Panc1 (cell line): Measurements from ENCODE around the gene MLLT10. TPM values are rescaled to one million over a fixed set of nuclear protein-coding genes. Genes with fewer than 3 reads are reported as not detected.

Experiments used
- ATAC-seq: fragments of 200-7000 bp; cut with Tn5 transposase; 2 replicates; pipeline ENCODE4 v1.9.1; 2020; ENCODE audit warnings: mild to moderate bottlenecking, moderate library complexity
- BruUV-seq: library from RNA; stranded (reverse); fragments of 400-500 nt; replicated peaks from 2 replicates; lab custom pipeline; 2021; lab: Mats Ljungman, UMichigan
- CTCF ChIA-PET: fragments of 300-600 bp; sonication (Branson Sonifier 250); formaldehyde crosslinking; loops from one replicate; lab custom pipeline; 2022; ENCODE audit warnings: antibody characterized with exemption; lab: Charles Lee
- POLR2A ChIA-PET: fragments of 300-600 bp; sonication (Branson Sonifier 250); formaldehyde crosslinking; loops from one replicate; lab custom pipeline; 2022; ENCODE audit warnings: antibody characterized with exemption; lab: Charles Lee
- DNase-seq: peaks from one replicate; pipeline ENCODE4 v3.0.0-alpha.2; 2010; ENCODE audit warnings: low read depth, low spot score
- H3K27ac ChIP-seq: 2 replicates; pipeline ENCODE4 v1.5.1; 2011; ENCODE audit warnings: mild to moderate bottlenecking, low read length, inconsistent platforms
- H3K27me3 ChIP-seq: fragments of 200-500 bp; sonication (Bioruptor generic); 2 replicates; pipeline ENCODE4 v1.6.0; 2014; ENCODE audit warnings: low read length, inconsistent platforms; ENCODE audit not compliant: control insufficient read depth, insufficient read depth
- H3K36me3 ChIP-seq: fragments of 200-500 bp; sonication (Bioruptor generic); 2 replicates; pipeline ENCODE4 v1.5.1; 2014; ENCODE audit warnings: inconsistent platforms, mild to moderate bottlenecking, low read length, moderate library complexity; ENCODE audit not compliant: control insufficient read depth, insufficient read depth
- H3K4me1 ChIP-seq: 2 replicates; pipeline ENCODE4 v1.5.1; 2011; ENCODE audit warnings: inconsistent platforms, mild to moderate bottlenecking, low read length, moderate library complexity; ENCODE audit not compliant: control insufficient read depth, insufficient read depth
- H3K4me3 ChIP-seq, 2 experiments: 2 replicates each; pipeline ENCODE4 v1.5.1; 2011 to 2012; ENCODE audit warnings: low read depth in 2 of 2, low read length in 2 of 2, mild to moderate bottlenecking in 2 of 2, inconsistent platforms in 1 of 2, moderate library complexity in 1 of 2
- H3K9me3 ChIP-seq: fragments of 200-500 bp; sonication (Bioruptor generic); 2 replicates; pipeline ENCODE4 v1.5.1; 2014; ENCODE audit warnings: low read depth, mild to moderate bottlenecking, inconsistent platforms, low read length, moderate library complexity; ENCODE audit not compliant: control insufficient read depth, insufficient read depth
- POLR2AphosphoS5 ChIP-seq: IDR thresholded peaks from 2 replicates; pipeline ENCODE4 v1.6.1; 2012; ENCODE audit warnings: mild to moderate bottlenecking, low read depth, low read length, moderate library complexity
- REST ChIP-seq, 2 experiments: IDR thresholded peaks; 2 replicates each; pipeline ENCODE4 v1.6.1; 2011 to 2012; ENCODE audit warnings: low read depth in 2 of 2, control low read depth in 1 of 2, low read length in 1 of 2, mild to moderate bottlenecking in 1 of 2, moderate library complexity in 1 of 2; ENCODE audit not compliant: insufficient read depth in 1 of 2
- SIN3A ChIP-seq: IDR thresholded peaks from 2 replicates; pipeline ENCODE4 v1.6.1; 2012; ENCODE audit warnings: low read depth, mild to moderate bottlenecking, low read length, moderate library complexity, borderline replicate concordance; ENCODE audit not compliant: insufficient read depth
- TCF7L2 ChIP-seq: IDR thresholded peaks from 2 replicates; pipeline ENCODE4 v1.6.1; 2011; ENCODE audit warnings: mild to moderate bottlenecking, low read depth, low read length, inconsistent platforms
- in situ Hi-C: cut with HindIII; loops from 2 replicates; pipeline ENCODE4 v1.10.0; 2016; ENCODE audit warnings: low sequenced_read_pairs, low pct_unique_long_range_greater_than_20kb
- intact Hi-C: fragments of 100-400 bp; cut with micrococcal nuclease; formaldehyde crosslinking; loops from one replicate; pipeline ENCODE4 v1.10.0; 2022; ENCODE audit not compliant: unreplicated experiment
- total RNA-seq: library from RNA; stranded (reverse); gene quantifications from one replicate; pipeline ENCODE4 v1.2.1, GENCODE V29; 2021; ENCODE audit not compliant: unreplicated experiment
- TF ChIP-seq, protein P1 (sequence below): fragments of 450-650 bp; IDR thresholded peaks from 2 replicates; pipeline ENCODE4 v1.5.1; 2017; ENCODE audit warnings: mild to moderate bottlenecking

The MLLT10 gene
- total RNA-seq, 1 experiment from 2014 or later = 33.4 TPM

GRCh38 chr10:21497177-21497807, 36.7 kb upstream of the MLLT10 start:
- DNase-seq (no peak), ATAC-seq (peak; percentile 73)
- H3K27ac ChIP-seq = peak overlapping the region; percentile 92
- POLR2A ChIA-PET = interaction anchor here (0.6 to 1.2 kb wide), 7 partner anchors 11 to 445 kb away, joined by 3 to 6 read pairs (median 3); partner anchors contain the start of gene SKIDA1
- no peaks in the 10 kb centered on the region for H3K27me3 ChIP-seq
- peaks cover 37% of the 10 kb centered on the region for H3K4me1 ChIP-seq
- no peak; the same call in 1 of the 2 replicates for TF ChIP-seq TCF7L2
- TF ChIP-seq POLR2AphosphoS5 = peak; percentile 82; the same call in 1 of the 2 replicates
- TF ChIP-seq SIN3A = peak; percentile 85; the same call in 1 of the 2 replicates
- TF ChIP-seq, protein P1, sequence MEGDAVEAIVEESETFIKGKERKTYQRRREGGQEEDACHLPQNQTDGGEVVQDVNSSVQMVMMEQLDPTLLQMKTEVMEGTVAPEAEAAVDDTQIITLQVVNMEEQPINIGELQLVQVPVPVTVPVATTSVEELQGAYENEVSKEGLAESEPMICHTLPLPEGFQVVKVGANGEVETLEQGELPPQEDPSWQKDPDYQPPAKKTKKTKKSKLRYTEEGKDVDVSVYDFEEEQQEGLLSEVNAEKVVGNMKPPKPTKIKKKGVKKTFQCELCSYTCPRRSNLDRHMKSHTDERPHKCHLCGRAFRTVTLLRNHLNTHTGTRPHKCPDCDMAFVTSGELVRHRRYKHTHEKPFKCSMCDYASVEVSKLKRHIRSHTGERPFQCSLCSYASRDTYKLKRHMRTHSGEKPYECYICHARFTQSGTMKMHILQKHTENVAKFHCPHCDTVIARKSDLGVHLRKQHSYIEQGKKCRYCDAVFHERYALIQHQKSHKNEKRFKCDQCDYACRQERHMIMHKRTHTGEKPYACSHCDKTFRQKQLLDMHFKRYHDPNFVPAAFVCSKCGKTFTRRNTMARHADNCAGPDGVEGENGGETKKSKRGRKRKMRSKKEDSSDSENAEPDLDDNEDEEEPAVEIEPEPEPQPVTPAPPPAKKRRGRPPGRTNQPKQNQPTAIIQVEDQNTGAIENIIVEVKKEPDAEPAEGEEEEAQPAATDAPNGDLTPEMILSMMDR = no peak
- CTCF ChIA-PET = interaction anchor here (0.6 kb wide), 1 partner anchor 55 kb away, joined by 16 read pairs; no protein-coding TSS in a partner anchor
- BruUV-seq = no TSS peak
- intact Hi-C loops (loop anchor here (5.0 to 10.0 kb wide), 3 partner anchors 35 to 458 kb away; partner anchors contain the start of gene MLLT10), in situ Hi-C loops (no loop called here)
- H3K36me3 ChIP-seq = no peaks in the 10 kb centered on the region
- no peaks in the 10 kb centered on the region for H3K9me3 ChIP-seq
- peak overlapping the region; percentile 69 to 73 for H3K4me3 ChIP-seq

DNA sequence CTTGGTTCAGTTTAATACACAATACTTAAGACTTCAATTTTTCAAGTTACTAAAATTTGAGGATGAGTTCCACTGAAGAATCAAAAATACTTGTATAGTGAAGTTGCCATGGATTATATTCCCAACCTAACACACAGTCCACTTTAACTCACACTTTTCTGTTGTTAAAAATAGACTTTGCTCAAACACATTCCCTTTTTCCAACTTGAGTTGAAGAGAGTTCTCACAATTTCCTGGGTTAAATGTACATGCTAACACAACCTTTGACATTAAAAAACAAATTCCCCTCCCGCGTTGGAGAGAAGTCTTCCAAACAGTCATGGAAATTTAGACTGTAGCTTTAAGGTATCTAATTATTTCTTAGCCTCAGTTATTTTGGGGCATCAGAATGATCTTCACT, 35.7 kb upstream of the MLLT10 start:
- POLR2A ChIA-PET = interaction anchor here (0.5 kb wide), 1 partner anchor 9 kb away, joined by 3 read pairs; no protein-coding TSS in a partner anchor
- H3K27me3 ChIP-seq = no peaks in the 10 kb centered on the region
- TF ChIP-seq SIN3A (no peak), REST (IDR thresholded peaks at IDR 0.05; ENCODE audit: insufficient read depth in 1 of 2, low read depth in 2 of 2, low read length in 1 of 2) (no peak), TCF7L2 (no peak), POLR2AphosphoS5 (no peak)
- TF ChIP-seq, protein P1 = no peak
- intact Hi-C loops = loop anchor here (5.0 to 10.0 kb wide), 3 partner anchors 34 to 456 kb away; partner anchors contain the start of gene MLLT10
- no peak for DNase-seq
- H3K4me1 ChIP-seq = peaks cover 35% of the 10 kb centered on the region
- no peak overlapping the region for H3K4me3 ChIP-seq
- H3K36me3 ChIP-seq = no peaks in the 10 kb centered on the region
- no peak for ATAC-seq
- BruUV-seq = no TSS peak
- H3K27ac ChIP-seq = peak overlapping the region; percentile 92
- H3K9me3 ChIP-seq = no peaks in the 10 kb centered on the region
- CTCF ChIA-PET = no interaction called here
- in situ Hi-C loops = no loop called here
